Measurements from ENCODE around the gene DKKL1.

Gene DKKL1

DNA sequence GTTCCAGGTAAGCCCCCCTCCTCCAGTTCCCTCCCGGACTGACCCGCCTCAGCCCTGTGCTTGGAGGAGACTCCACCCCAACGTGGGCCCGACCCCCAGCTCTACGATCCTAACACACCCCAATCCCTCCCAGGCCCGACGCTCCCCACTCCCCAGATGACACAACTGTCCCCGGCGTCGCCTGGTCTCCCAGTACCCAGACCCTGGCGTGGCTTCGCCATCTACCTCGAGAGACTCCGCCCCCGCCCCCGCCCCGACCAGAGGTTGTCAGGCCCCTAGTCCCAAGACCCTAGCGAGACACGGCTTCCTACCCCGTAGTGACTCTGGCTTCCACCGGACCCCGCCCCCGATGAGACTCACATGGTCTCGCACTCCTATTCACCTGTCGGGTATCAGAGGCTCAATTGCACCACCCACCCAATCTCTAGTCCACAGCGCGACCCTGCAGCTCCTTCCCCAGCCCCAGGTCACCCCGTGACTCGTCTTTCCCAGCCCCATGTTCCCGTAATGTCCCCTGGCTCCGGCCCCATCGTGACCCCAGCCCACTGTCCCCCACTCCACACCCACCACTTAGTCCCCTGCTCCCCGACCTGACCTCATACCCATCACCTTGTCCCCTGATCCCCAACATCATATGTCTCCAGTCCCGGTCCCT lies 25.5 kb upstream of the DKKL1 start:
- DNase-seq (ENCODE audit: low read depth, low spot score) = peak; percentile 42

DNA sequence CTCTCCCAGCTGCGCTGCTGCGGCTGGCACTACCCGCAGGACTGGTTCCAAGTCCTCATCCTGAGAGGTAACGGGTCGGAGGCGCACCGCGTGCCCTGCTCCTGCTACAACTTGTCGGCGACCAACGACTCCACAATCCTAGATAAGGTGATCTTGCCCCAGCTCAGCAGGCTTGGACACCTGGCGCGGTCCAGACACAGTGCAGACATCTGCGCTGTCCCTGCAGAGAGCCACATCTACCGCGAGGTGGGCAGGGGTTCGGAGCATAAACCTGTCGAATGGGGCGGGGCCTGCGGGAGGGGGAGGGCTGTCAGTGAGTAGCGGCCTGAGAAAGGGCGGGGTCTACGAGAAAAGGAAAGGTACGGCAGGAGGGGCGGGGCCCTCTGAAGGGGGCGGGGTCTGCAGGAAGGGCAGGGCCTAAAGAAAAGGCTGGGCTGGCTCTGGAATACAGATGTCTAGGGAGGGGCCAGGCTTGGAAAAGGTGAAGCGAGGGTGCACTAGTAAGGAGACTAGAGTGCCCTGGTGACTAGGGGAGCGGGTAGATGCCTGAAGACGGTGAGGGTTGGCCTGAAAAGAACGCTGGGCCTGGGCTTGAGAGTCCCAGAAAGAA lies 24.9 kb upstream of the DKKL1 start:
- DNase-seq (ENCODE audit: low read depth, low spot score) = peak; percentile 95

DNA sequence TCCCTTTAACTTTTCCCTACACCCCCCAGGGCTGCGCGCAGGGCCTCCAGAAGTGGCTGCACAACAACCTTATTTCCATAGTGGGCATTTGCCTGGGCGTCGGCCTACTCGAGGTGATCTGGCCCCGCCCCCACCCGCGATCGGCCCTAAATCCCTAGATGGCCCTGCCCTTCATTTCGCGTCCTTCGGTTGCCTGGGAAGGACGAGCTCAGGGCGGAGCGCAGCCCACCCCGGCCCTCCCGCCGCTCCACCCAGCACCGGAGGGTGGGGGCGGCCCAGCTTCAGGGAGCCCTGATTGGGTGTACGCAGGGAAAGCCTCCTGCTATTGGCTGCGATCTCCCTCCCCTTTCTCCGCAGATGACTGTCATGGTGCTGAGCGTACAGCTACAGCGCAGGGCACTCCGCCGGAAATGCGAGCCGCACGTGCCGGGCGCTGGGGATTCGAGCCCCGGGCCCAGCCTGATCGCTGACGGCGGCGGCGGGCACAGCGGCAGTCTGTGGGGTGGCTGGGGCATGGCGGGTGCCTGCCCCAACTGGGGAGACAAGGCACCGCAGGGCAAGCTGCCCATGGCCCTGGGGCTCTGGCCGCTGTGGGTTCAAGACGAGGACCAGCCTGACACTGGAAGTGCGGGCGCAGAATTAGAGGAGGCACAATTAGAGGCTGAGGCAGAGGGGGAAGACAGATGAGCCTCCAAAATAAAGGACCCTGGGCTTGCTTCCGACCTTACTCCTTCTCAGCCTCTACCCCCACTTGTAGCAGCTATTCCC lies 24.2 kb upstream of the DKKL1 start:
- DNase-seq (ENCODE audit: low read depth, low spot score) = peak; percentile 98

GRCh38 chr19:49340069-49340864 lies 23.4 kb upstream of the DKKL1 start:
- peak; percentile 88 for DNase-seq (ENCODE audit: low read depth, low spot score)

GRCh38 chr19:49340865-49341718 lies 22.6 kb upstream of the DKKL1 start:
- no peak for DNase-seq (ENCODE audit: low read depth, low spot score)

GRCh38 chr19:49342291-49342721 lies 21.4 kb upstream of the DKKL1 start:
- no peak for DNase-seq (ENCODE audit: low read depth, low spot score)

GRCh38 chr19:49343123-49343522 lies 20.6 kb upstream of the DKKL1 start:
- no peak for DNase-seq (ENCODE audit: low read depth, low spot score)

- no peak for DNase-seq (ENCODE audit: low read depth, low spot score)
Measured at GRCh38 chr19:49344505-49345423, 18.9 kb upstream of the DKKL1 start.

- no peak for DNase-seq (ENCODE audit: low read depth, low spot score)
Measured at GRCh38 chr19:49347191-49347590, 16.5 kb upstream of the DKKL1 start.

- peak; percentile 76 for DNase-seq (ENCODE audit: low read depth, low spot score)
Measured at GRCh38 chr19:49347835-49348234, 15.8 kb upstream of the DKKL1 start.

DNA sequence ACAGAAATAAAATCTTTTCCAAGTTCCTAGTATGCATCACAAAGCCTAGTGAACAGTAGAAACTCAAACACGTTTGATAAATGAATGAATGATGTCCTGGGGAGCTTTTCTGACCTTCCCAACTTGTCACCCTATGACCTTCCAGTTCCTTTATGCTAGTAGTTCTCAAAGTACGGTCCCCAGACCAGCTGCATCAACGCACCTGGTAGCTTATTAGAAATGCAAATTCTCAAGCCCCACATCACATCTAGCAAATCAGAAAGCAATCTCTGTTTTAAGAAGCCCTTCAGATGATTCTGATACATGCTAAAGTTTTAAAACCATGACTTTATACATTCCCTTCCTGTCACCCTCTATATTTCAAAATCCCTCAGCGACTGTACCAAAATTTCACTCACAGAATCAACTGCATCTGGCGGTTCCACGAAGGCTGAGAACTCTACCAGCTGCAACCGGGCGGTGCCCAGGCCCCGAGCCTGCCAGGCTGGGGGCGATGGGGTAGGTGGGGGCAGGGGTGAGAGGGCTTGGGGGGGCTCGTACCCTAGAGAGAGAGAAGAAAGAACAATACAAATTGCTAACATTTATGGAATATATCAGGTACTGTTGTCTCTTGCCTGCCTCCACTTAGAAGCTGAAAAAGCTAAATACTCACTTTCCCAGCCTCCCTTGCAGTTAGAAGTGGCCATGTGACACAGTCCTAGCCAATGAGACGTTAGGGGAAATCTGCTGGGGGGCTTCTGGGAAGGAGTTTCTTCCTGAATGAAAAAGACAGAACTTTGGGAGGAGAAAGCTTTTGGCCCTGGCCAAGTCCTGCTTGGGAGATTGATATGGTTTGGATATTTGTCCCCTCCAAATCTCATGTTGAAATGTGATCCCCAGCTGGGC lies 15.1 kb upstream of the DKKL1 start:
- no peak for DNase-seq (ENCODE audit: low read depth, low spot score)

GRCh38 chr19:49349567-49349966 lies 14.1 kb upstream of the DKKL1 start:
- no peak for DNase-seq (ENCODE audit: low read depth, low spot score)

GRCh38 chr19:49355909-49356353 lies 7.7 kb upstream of the DKKL1 start:
- no peak for DNase-seq (ENCODE audit: low read depth, low spot score)

DNA sequence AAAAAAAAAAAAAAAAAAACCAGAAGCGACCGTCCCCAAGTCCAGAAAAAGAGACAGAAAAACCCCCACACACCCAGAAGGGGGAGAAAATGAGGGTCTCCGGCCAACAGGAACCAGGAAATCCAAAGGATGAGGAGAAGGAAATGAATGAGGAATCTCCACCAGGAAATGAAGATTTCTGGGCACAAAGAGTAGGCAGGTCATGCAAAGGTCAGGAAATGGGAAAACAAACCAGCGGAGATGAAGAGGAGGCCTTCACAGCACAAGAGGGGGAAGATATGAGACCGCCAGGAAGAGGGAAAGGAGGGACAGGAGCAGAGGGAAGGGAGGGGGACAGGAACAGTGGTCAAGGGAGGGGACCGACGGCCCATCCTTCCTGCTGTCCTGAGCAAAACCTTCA lies 7.3 kb upstream of the DKKL1 start:
- DNase-seq (ENCODE audit: low read depth, low spot score) = no peak

GRCh38 chr19:49357186-49357585 lies 6.5 kb upstream of the DKKL1 start:
- DNase-seq (ENCODE audit: low read depth, low spot score) = no peak

- no peak for DNase-seq (ENCODE audit: low read depth, low spot score)
Measured at GRCh38 chr19:49359851-49360820, 3.5 kb upstream of the DKKL1 start.

DNA sequence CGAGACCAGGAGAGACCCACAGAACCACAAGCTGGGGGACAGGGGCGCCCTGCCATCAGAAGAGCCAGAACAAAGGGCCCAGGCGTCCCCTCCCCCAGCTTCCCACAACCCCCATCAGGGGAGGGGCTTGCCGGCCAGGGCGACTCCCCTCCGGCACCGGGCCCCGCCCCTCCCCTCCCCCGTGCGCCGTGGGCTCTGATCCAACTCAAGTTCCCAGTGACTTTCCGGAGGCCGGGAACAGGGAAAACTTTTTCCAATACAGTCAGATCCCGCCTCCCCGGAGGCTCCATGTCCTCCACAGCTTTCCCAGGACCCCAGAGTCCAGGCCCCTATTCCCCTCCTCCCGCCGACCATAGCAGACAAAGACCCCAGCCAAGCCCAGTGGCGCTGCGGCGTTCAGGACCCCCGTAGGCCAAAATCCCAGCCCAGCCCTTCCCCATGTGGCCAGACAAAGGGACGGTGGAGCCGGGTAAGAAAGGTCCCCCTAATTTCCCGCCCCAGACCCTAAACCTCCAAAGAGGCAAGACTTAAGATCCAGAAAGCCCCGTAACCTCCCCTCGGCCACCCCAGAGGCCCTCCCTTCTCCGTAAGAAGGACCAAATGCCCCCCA lies 2.1 kb upstream of the DKKL1 start:
- peak; percentile 86 for DNase-seq (ENCODE audit: low read depth, low spot score)
